SK-N-SH treated with all-trans-retinoic acid at 6 μM for 48 hours (cell line): Measurements from ENCODE around the gene TFF3.

ENCODE experiments used
- ATAC-seq: fragments of 200-7000 bp; cut with Tn5 transposase; 3 replicates; pipeline ENCODE4 v1.9.1; 2020; ENCODE audit warnings: mild to moderate bottlenecking, moderate library complexity
- ARNTL ChIP-seq: fragments of 450-650 bp; formaldehyde crosslinking; IDR thresholded peaks from 2 replicates; pipeline ENCODE4 v1.5.0; 2020; ENCODE audit warnings: low read depth, mild to moderate bottlenecking, moderate library complexity, borderline replicate concordance
- BACH2 ChIP-seq: fragments of 250-450 bp; sonication (Bioruptor Pico); IDR thresholded peaks from 2 replicates; pipeline ENCODE4 v1.9.0; 2021; ENCODE audit warnings: mild to moderate bottlenecking, borderline replicate concordance
- ESRRG ChIP-seq: fragments of 250-450 bp; sonication (Bioruptor Pico); IDR thresholded peaks from 2 replicates; pipeline ENCODE4 v1.6.1; 2021; ENCODE audit warnings: mild to moderate bottlenecking
- GLIS3 ChIP-seq: fragments of 250-450 bp; sonication (Bioruptor Pico); IDR thresholded peaks from 2 replicates; pipeline ENCODE4 v1.5.0; 2020; ENCODE audit warnings: mild to moderate bottlenecking, moderate library complexity
- ISL1 ChIP-seq: fragments of 250-450 bp; sonication (Bioruptor Pico); IDR thresholded peaks from 2 replicates; pipeline ENCODE4 v2.1.2; 2022; ENCODE audit warnings: mild to moderate bottlenecking, moderate library complexity
- OSR1 ChIP-seq: fragments of 250-450 bp; sonication (Bioruptor Pico); IDR thresholded peaks from 2 replicates; pipeline ENCODE4 v1.8.0; 2022; ENCODE audit warnings: moderate library complexity, mild to moderate bottlenecking, inconsistent platforms
- POU6F1 ChIP-seq: fragments of 250-450 bp; sonication (Bioruptor Pico); IDR thresholded peaks from 2 replicates; pipeline ENCODE4 v1.8.0; 2021; ENCODE audit warnings: low read depth, mild to moderate bottlenecking, moderate library complexity, borderline replicate concordance
- PPARA ChIP-seq: fragments of 250-450 bp; sonication (Bioruptor Pico); IDR thresholded peaks from 2 replicates; pipeline ENCODE4 v1.5.0; 2020; ENCODE audit warnings: mild to moderate bottlenecking, borderline replicate concordance
- RARB ChIP-seq: fragments of 250-450 bp; sonication (Bioruptor Pico); IDR thresholded peaks from 2 replicates; pipeline ENCODE4 v1.8.0; 2021; ENCODE audit warnings: mild to moderate bottlenecking, moderate library complexity
- SNAI2 ChIP-seq: fragments of 250-450 bp; sonication (Bioruptor Pico); IDR thresholded peaks from 2 replicates; pipeline ENCODE4 v1.5.0; 2020; ENCODE audit warnings: mild to moderate bottlenecking, moderate library complexity
- TCF4 ChIP-seq: fragments of 250-450 bp; sonication (Bioruptor Pico); IDR thresholded peaks from 2 replicates; pipeline ENCODE4 v1.8.0; 2021; ENCODE audit warnings: mild to moderate bottlenecking, moderate library complexity, borderline replicate concordance
- TOX ChIP-seq: fragments of 250-450 bp; sonication (Bioruptor Pico); IDR thresholded peaks from 2 replicates; pipeline ENCODE4 v1.8.0; 2021; ENCODE audit warnings: mild to moderate bottlenecking, moderate library complexity, borderline replicate concordance
- TSHZ2 ChIP-seq: fragments of 250-450 bp; sonication (Bioruptor Pico); IDR thresholded peaks from 2 replicates; pipeline ENCODE4 v1.5.0; 2020; ENCODE audit warnings: mild to moderate bottlenecking, moderate library complexity
- ZC3H10 ChIP-seq: fragments of 250-450 bp; sonication (Bioruptor Pico); IDR thresholded peaks from 2 replicates; pipeline ENCODE4 v1.5.1; 2021; ENCODE audit warnings: mild to moderate bottlenecking, moderate library complexity
- ZFP30 ChIP-seq: fragments of 450-650 bp; formaldehyde crosslinking; IDR thresholded peaks from 2 replicates; pipeline ENCODE4 v1.5.0; 2022; ENCODE audit warnings: mild to moderate bottlenecking, moderate library complexity
- ZNF565 ChIP-seq: fragments of 450-650 bp; formaldehyde crosslinking; conservative IDR thresholded peaks from 2 replicates; pipeline ENCODE4 v1.5.0; 2020; ENCODE audit warnings: low read depth, mild to moderate bottlenecking, moderate library complexity
- ZNF70 ChIP-seq: fragments of 450-650 bp; formaldehyde crosslinking; IDR thresholded peaks from 2 replicates; pipeline ENCODE4 v1.5.0; 2020; ENCODE audit warnings: mild to moderate bottlenecking, moderate library complexity
- ZNF8 ChIP-seq: fragments of 450-650 bp; formaldehyde crosslinking; IDR thresholded peaks from 2 replicates; pipeline ENCODE4 v1.5.0; 2020; ENCODE audit warnings: mild to moderate bottlenecking, moderate library complexity
- TF ChIP-seq, protein P1 (sequence below): fragments of 250-450 bp; sonication (Bioruptor Pico); IDR thresholded peaks from 2 replicates; pipeline ENCODE4 v1.5.1; 2020; ENCODE audit warnings: low read depth, mild to moderate bottlenecking, moderate library complexity
- TF ChIP-seq, protein P2 (sequence below): fragments of 250-450 bp; sonication (Bioruptor Pico); IDR thresholded peaks from 2 replicates; pipeline ENCODE4 v1.5.1; 2021; ENCODE audit warnings: mild to moderate bottlenecking, moderate library complexity

TFF3 gene

DNA sequence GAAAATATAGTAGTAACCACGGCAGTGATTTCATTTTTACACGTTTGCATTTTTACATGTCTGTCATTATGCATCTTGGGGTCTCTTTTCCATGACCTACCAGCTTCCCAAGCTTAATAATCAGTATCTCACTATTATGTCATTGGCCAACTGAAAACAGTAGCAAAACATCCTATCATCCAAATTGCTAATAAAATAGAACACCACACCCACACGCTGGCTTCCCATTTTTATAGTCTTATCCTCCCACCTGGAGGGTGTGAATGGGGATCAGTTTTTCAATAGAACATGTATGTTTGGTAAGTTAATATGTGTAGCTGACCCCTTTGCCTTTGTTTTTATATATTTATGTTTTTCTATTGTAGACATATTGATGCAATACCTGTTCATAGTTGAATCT, 11.8 kb downstream of the TFF3 start:
- no peak for ATAC-seq
- TF ChIP-seq RARB = no peak
- no peak for TF ChIP-seq TSHZ2 (CRISPR knock-in tag)
- no peak for TF ChIP-seq TCF4
- TF ChIP-seq ZC3H10 = no peak
- TF ChIP-seq ARNTL (CRISPR knock-in tag) = no peak
- no peak for TF ChIP-seq ISL1 (CRISPR knock-in tag)
- TF ChIP-seq ZNF8 = no peak
- no peak for TF ChIP-seq SNAI2

DNA sequence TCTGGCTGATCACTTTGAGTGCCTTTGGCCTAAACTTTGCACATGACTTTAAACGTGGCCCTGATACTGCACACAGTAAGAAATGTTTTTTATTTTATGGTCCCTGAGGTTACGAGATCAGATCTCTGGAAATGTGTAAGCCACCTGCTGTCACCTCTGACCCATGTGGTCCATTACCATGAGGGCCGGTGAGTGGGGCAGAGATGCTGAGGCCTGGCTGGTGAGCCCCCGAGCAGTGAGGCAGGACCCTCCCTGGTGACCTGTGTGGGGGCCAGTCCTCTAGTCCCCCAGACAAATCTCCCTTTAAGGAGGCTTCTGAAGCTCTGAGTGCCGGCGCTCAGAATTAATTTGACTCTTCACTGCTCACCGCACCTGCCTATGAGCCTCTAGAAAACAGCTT, 12.4 kb downstream of the TFF3 start:
- TF ChIP-seq TCF4 (no peak), PPARA (CRISPR knock-in tag) (no peak), GLIS3 (CRISPR knock-in tag) (no peak), ZFP30 (CRISPR knock-in tag) (no peak), ZC3H10 (no peak), TOX (CRISPR knock-in tag) (no peak), ISL1 (CRISPR knock-in tag) (no peak), SNAI2 (no peak), POU6F1 (CRISPR knock-in tag) (no peak), OSR1 (CRISPR knock-in tag) (no peak), TSHZ2 (CRISPR knock-in tag) (no peak), BACH2 (CRISPR knock-in tag) (no peak), ESRRG (no peak), ZNF70 (CRISPR knock-in tag) (no peak)
- TF ChIP-seq, protein P1, sequence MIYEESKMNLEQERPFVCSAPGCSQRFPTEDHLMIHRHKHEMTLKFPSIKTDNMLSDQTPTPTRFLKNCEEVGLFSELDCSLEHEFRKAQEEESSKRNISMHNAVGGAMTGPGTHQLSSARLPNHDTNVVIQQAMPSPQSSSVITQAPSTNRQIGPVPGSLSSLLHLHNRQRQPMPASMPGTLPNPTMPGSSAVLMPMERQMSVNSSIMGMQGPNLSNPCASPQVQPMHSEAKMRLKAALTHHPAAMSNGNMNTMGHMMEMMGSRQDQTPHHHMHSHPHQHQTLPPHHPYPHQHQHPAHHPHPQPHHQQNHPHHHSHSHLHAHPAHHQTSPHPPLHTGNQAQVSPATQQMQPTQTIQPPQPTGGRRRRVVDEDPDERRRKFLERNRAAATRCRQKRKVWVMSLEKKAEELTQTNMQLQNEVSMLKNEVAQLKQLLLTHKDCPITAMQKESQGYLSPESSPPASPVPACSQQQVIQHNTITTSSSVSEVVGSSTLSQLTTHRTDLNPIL (CRISPR knock-in tag) = no peak
- TF ChIP-seq, protein P2, sequence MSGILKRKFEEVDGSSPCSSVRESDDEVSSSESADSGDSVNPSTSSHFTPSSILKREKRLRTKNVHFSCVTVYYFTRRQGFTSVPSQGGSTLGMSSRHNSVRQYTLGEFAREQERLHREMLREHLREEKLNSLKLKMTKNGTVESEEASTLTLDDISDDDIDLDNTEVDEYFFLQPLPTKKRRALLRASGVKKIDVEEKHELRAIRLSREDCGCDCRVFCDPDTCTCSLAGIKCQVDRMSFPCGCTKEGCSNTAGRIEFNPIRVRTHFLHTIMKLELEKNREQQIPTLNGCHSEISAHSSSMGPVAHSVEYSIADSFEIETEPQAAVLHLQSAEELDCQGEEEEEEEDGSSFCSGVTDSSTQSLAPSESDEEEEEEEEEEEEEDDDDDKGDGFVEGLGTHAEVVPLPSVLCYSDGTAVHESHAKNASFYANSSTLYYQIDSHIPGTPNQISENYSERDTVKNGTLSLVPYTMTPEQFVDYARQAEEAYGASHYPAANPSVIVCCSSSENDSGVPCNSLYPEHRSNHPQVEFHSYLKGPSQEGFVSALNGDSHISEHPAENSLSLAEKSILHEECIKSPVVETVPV (CRISPR knock-in tag) = no peak
- TF ChIP-seq, all 23 proteins: peak for 0
- no peak for ATAC-seq

DNA sequence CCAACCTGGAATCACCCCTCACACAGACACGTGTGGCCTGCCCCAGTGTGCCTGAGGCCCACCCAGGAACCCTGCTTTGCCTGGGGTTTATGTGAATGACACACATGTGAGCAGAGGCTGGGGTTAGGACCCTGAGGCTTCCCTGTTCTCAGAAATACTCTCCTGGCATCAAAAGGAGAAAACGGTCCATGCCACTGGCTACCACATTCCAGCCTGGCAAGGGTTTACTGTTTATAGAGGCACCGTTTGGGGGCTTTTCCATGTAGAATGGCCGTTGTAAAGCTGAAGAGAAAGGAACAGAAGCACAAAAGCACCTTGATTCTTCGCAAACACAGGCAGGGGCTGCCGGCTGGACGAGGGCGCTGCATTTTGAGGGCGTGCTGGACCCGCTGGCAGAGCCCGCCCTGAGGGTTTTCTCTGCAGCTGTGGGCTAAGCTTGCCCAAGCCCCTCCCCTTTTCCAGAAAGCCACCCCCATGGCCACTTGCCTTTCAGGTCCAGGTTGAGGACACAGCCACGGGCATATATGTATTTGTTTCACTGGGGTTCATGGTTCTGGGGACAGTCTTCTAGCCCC, 13.0 kb downstream of the TFF3 start:
- no peak for ATAC-seq
- TF ChIP-seq ZC3H10 = no peak
- TF ChIP-seq ZNF565 (CRISPR knock-in tag) = no peak
- no peak for TF ChIP-seq BACH2 (CRISPR knock-in tag)
